Eye (tissue), 1 donor: ENCODE results near the gene UBAP2.
"Not testable (repeated sequence)": the region's sequence is repeated elsewhere in the genome, so short reads cannot be mapped to it uniquely, and the experiment has no call there.

ENCODE experiments used
- DNase-seq: peaks from one replicate; pipeline ENCODE4 v3.0.0-alpha.2; 2015

UBAP2 gene

DNA sequence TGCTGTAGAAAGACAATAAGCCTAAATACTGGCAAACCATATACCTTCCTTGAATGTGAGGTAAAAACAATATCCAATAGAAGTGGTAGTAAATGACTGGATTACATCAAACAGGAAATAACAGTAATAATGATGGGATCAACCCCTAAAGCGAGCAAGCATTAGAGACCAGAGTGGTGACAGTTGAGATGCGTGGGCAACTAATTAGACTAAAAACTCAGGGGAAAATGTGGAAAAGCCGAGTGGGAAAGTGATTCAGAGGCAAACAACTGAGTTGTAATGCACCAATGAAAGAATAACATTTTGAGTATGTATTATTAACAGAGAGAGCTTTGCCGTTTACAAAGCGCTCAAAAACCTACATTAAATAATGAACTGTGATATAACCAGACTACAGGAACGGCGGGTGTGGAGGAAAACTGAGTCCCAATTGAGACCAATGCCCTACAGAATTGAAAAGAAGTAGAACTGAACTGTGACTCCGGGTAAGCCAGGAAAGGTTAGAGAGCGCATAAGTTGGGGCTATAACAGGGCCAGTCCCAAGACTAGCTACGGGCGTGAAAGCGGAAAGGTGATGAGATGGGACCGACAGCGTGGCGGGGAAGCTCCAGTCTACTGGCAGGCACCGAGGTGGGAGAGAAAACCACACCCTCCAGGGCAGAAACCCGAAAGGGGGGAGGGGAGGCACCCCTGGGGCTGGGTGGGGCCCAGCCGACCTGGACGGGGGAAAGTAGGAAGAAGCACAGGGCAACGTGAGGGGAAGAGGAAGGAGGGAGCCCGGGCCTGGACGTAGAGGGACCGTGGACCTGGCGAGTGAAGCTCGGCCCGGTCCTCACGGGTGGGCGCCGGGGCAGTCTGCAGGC lies 592 bp downstream of the UBAP2 start:
- no peak for DNase-seq

DNA sequence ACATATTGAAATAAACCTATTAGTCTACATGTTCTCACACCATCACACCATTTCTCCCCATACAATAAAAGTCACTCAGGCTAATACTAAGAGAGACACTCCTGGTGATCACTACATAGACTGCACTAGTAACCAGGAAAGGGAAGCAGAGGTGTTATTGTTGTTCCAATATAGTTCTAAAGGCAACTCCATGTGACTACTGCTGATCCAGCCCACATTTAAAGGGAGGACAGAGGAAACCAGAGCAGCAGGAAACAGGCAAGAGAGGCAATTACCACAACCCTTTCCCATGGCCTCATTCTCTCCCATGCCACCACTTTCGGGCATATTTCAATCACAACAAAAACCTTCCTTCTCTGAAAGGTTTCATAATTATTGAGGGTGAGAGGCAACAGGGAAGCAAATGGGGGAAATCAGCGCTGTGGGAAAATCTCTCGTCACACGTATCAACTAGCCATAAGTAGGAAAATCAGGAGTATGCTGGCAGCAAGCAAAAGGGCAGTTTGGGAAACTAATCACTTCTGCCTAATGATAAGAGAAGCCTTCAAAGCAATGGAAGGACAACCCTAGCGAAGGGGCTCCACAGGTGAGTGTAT lies 1.8 kb downstream of the UBAP2 start:
- DNase-seq: no peak

DNA sequence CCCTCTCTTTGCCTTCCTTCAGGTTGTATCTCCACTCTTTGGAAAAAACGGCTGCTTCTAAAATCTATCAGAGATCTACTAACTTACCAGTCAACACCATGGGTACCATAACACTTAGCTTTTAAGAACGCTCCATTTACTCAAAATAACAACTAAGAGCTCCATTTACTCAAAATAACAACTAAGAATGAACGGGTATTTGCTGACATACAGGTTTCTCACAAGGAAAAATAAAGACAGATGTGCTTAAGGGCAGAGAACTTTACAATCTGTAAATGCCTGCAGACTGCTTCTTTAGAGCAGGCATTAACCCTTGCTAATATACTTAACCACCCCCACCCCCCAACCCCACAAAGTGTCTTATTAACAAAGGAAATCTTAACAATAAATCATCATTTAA lies 2.8 kb downstream of the UBAP2 start:
- no peak for DNase-seq

DNA sequence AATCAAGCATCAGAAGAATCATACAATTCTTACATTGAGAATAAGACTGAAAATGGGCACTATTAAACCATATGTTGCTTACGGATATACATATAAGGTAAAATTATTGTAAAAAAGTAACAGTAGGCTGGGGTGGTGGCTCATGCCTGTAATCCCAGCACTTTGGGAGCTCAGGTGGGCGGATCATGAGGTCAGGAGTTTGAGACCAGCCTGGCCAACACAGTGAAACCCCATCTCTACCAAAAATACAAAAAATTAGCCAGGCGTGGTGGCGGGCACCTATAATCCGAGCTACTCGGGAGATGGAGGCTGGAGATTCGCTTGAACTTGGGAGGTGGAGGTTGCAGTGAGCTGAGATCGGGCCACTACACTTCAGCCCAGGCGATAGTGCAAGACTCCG lies 6.6 kb downstream of the UBAP2 start:
- not testable (repeated sequence) for DNase-seq

DNA sequence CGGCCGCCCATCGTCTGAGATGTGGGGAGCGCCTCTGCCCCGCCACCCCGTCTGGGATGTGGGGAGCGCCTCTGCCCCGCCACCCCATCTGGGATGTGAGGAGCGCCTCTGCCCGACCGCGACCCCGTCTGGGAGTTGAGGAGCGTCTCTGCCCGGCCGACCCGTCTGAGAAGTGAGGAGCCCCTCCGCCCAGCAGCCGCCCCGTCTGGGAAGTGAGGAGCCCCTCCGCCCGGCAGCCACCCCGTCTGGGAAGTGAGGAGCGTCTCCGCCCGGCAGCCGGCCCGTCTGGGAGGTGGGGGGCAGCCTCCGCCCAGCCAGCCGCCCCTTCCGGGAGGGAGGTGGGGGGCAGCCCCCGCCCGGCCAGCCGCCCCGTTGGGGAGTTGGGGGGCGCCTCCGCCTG lies 9.8 kb downstream of the UBAP2 start:
- DNase-seq: not testable (repeated sequence)

DNA sequence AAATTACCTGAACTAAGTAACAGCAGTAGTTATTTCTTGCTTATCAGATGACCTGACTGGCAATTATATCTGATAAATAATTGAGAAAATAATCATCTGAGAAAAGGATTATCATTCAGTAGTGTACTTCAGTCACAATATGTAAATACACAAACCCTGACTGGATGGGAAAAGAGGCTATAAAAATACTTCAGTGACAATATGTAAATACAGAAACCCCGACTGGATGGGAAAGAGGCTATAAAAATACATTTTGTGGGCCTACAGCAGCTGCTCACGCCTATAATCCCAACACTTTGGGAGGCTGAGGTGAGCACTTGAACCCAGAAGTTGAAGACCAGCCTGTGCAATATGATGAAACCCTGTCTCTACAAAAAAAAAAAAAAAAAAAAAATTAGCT lies 11.1 kb downstream of the UBAP2 start:
- DNase-seq: no peak

DNA sequence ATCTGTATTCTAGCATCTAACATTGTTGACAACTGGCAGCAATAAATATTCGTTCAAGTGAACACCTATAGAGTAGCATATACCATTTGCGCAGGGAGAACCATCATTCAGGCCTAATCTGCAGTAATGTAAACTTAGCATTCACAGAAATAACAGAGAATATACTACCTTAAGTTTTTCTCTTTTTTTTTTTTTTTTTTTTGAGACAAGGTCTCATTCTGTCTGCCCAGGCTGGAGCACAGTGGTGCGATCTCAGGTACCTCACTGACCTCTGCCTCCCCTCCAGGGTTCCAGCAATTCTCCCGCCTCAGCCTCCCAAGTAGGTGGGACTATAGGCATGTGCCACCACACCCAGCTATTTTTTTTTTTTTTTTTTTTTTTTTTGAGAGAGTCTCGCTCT lies 12.1 kb downstream of the UBAP2 start:
- DNase-seq: no peak

DNA sequence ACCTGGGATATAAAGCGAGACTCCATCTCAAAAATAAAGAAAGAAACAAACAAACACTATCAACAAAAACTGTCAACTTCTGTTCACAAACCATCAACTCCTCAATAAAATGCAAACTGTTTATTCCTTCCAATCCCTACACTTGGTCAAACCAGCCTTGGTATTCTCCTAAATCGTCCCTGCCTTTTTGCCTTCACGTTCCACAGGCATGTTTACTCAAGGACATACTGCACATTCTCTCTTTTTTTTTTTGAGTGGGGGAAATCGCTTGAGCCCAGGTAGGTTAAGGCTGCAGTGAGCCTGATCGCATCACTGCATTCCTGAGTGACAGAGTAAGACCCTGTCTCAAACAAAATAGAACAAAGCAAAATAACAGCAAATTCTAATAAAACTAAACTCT lies 13.0 kb downstream of the UBAP2 start:
- no peak for DNase-seq

DNA sequence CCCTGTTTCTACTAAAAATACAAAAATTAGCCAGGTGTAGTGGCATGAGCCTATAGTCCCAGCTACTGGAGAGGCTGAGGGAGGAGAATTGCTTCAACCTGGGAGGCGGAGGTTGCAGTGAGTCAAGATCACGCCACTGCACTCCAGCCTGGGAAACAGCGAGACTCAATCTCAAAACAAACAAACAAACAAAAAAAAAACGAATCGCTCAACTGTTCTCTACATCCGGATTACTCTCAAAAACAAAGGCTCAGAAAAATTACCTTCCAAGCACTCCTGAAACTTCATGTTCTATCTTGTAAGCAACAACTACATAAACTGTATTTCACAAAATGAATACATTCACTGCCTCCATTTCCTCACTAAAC lies 14.0 kb downstream of the UBAP2 start:
- no peak for DNase-seq

DNA sequence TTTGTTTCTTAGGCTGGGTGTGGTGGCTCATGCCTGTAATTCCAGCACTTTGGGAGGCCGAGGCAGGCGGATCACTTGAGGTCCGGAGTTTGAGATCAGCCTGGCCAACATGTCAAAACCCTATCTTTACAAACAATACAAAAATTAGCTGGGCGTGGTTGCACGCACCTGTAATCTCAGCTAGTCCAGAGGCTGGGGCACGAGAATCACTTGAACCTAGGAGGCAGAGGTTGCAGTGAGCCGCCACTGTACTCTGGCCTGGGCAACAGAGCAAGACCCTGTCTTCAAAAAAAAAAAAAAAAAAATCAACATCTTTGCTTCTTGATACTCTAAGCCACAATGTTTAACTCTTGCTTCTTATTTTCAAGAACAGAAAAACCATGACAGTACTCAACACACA lies 16.1 kb downstream of the UBAP2 start:
- DNase-seq: no peak

DNA sequence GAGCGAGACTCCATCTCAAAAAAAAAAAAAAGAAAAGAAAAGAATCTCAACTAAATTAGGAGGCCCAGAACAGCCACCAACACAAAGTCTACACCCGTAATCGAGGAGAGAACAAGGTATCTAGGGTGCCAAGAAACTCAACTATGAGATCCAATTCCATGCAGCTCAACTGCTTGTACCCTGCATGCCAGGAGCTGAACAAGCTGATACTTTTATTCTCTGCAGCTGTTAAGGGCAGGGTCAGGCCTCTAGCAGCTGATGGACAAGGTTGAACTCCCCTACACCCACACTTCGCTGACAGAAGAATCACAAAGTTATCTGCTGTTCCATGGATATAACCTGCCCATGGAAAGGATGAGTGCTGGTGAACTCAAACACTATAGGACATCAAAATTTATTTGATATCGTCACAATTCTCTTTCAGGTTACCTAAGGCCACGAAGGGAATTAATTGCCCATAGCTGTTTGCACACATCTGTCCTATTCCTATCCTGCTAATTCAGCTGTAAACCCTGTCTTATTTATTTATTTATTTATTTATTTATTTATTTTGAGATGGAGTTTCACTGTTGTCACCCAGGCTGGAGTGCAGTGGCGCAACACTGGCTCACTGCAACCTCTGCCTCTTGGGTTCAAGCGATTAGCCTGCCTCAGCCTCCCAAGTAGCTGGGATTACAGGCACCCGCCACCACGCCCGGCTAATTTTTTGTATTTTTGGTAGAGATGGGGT lies 20.7 kb downstream of the UBAP2 start:
- DNase-seq: no peak

DNA sequence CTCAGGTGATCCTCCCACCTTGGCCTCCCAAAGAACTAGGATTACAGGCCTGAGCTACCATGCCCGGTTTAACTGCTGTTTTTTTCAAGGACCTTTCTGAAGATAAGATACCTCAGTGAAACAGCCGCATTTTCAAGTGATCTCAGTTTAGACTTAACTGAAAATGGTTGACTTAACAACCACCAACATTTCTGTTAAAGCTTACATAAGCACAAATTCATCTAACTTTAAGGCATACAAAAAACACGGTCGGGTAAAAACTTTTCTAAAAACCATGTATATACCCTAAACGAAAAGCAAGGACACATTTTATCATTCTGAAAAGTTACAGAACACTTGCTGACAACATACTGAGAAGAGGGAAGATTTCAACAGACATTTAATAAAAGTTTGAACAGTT lies 22.9 kb downstream of the UBAP2 start:
- no peak for DNase-seq

DNA sequence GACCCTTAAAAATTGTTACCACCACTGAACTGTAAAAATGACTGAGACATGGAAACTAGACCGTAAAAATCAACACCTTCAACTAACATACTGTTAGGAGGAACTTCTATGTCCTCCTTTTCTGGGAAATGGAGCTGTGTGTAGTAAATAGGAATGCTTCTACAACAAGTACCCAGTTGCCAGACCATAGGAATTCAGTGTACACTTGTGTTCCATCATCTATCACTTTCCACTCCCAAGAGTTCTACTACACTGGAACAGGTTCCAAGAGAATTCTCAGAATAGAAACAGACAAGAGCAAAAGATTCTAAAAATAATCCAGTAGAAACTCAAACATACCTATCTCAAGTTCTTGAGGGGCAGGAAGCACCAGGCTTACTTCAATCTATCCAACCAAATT lies 23.6 kb downstream of the UBAP2 start:
- DNase-seq: no peak

DNA sequence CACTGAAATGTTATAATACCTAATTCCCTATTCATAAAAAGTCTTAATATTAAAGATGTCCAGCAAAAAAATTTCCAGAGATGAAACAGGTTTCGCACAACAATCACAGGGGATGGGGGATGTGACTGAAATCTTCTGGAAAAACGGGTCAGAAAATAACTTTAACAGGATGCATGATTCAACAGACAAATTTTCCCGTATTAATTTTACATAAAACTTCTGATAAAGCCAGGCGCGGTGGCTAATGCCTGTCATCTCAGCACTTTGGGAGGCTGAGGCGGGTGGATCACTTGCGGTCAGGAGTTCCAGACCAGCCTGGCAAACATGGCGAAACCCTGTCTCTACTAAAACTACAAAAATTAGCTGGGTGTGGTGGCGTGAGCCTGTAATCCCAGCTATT lies 24.2 kb downstream of the UBAP2 start:
- DNase-seq: not testable (repeated sequence)

DNA sequence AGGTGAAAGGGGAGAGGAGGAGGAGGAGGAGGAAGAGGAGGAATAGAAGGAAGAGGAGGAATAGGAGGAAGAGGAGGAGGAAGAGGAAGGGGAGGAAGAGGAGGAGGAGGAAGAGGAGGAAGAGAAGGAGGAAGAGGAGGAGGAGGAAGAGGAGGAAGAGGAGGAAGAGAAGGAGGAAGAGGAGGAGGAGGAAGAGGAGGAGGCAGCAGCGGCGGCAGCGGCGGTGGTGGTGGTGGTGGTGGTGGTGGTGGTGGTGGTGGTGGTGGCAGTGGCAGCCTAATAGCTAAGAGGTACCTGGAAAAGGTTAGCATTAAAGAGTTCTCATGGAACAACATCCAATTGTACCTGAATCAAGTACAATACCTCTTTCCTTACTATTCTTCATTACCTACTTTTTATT lies 32.5 kb downstream of the UBAP2 start:
- DNase-seq: no peak

DNA sequence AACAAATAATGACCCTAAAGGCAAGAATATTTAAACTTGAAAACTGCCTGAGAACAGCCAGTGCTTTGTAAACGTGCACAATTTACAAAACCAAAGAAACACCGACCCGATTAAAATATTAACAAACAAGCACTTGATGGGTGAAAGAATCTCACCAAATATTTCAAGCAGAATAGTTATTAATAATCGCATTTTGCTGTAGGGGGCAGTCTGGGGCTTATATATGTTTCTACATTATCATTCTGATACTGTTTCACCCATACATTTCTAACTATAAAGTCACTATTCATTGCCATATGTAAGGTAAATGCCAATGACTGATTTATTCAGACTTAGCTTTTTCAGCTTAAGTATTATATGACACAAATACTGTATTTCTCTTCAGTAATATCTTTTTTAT lies 37.7 kb downstream of the UBAP2 start:
- peak; percentile 29 for DNase-seq

DNA sequence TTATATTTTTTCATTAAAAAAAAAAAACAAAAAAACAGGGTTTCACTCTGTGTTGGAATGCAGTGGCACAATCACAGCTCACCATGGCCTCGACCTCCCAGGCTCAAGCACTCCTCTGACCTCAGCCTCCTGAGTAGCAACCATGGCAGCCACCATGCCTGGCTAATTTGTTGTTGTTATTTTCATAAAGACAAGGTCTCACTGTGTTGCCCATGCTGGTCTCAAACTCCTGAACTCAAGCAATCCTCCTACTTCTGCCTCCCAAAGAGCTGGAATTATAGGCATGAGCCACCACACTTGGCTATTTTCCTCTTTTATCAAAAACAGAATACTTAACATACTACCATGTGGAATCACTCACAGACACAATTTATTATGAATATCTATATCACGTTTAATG lies 46.7 kb downstream of the UBAP2 start:
- DNase-seq: no peak

DNA sequence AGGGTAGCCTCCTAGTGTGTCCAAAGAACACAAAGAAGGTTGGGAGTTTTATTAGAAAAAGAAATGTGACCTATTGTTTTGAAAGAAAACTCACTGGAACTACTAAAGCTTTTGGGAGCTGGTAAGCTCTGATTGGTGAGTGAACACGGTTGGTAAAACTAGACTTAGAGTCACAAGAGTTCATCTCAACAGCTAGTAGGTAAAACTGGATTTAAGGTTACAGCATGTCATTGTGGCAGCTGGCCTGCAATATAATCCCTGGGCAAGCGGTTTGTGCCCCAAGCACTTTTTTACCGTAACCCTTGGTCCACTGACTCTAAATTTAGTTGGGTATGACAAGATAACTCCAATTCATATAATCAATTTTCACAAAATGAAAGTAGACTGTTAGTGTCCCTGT lies 47.4 kb downstream of the UBAP2 start:
- no peak for DNase-seq

DNA sequence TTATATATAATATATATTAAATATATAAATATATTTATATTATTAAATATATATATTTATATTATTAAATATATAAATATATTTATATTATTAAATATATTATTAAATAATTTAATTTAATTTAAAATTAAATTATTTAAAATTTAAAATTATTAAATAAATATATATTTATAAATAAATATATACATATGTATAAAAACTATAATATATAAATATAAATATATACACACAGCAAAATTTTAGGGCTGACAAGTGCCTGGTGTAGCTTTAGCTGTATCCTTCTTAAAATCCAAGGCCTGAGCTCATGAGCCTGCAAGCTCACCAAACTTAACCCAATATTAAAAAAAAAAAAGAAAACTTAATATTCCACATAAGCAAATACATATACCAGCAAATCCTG lies 53.2 kb downstream of the UBAP2 start:
- DNase-seq: no peak

DNA sequence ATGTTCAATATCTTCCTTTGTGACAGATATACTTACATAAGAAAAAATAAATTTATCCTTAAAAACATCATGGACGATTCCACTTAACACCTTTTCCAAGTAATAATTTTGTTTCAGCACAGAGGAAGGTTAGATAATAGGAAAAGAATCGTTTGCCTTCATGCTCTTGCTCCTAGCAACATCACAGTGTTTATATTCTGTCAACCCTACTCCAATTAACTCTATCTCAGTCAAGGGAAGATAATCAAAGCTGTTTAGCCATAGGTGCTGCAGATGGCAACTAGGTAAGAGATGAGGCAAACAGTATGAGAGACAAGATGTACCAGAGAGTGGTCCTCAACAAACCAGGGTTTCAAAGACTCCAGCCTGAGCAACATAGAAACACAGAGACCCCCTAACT lies 55.6 kb downstream of the UBAP2 start:
- DNase-seq: no peak

DNA sequence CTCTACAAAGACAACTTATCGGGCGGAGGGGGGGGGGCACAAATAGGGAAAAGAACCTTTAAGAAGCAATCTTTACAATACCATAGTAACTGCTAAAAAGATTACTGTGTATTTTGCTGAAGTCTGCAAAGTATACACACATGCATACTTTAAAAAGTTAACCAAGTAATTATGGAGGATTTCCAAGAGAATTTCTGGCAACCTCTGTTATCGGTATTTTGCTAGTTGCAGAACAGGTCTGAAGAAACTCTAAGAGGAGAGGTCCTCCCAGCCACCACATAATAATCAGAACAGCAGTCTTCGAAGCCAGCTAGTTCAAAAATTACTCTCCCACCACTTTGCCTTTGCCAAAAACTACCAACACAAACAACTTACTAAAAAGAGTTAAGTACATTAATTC lies 56.1 kb downstream of the UBAP2 start:
- no peak for DNase-seq

DNA sequence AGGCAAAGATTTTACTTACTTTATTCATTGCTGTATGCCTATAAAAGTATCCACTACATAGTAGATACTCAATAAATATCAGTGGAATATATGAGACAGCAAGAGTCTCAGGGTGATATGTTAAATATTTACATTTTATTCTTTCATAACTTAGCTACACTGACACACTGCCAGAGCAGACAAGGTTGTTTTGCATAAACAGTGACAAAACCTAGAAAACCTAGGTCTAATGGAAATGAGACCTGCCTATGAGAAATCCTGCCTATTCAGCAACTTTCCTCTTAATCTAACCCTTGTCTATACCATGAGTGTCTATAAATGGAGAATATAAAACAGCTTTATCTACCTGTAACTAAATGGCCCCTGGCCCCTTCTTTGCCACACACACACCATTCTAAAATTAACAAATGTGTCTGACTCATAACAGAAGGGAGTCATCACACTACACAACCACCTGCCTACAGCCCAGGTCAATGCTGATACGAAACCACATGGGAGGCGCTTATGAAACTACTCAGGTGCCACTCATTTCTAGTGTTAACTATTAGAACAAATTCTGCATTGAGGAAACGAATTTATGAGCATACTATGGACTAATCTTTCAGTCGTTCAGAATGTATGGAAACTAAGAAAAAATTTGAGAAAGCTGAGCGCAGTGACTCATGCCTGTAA lies 60.3 kb downstream of the UBAP2 start:
- DNase-seq: no peak

DNA sequence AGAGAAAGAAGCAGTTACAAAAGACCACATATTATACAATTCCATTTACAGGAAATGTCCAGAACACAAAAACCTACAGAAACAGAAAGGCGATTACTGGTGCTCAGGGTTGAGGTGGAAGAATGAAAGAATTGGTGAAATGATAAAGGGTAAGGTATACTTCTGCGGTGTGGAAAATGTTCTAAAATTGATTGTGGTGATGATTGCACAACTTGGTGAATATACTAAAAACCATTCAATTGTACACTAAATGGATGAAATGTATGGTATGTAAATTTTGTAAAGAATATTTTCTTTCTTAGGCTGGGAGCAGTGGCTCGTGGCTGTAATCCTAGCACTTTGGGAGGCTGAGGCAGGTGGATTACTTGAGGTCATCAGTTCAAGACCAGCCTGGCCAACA lies 72.3 kb downstream of the UBAP2 start:
- DNase-seq: no peak

DNA sequence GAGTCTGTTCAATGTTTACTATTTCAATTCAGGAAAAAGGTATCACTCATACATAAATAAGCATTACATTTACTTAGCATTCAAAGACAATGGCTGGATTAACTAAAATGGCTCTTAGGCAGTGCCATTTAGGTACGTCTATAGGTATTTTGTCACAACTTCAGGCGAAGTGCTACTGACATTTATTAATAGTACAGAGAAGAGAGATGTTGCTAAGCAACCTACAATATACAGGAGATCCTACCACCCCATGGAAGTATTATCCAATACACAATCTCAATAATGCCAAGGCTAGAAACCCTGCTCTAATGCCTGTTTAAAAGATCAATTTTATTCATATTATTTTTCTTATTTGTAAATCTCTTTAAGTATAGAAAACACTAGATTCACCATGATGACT lies 76.0 kb downstream of the UBAP2 start:
- DNase-seq: no peak
